Measurements from ENCODE around the gene IL1RAPL1.

Gene IL1RAPL1

DNA sequence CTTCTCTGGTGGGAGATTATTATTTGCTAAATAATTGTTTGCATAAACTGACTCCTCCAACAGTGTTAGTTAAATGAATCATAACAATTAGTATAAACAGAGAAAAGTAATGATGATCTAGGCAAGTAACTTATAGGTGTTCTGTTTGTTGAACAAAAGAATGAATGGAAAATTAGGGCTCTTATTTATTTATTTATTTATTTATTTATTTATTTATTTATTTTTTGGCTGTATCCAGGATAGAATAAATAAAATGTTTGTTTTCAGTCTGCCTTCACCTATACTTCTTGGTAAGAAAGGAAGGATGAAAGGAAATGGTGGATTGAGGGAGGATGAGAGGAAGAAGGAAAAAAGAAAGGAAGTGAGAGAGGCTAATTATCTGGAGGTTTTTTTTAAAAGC, 1066.5 kb downstream of the IL1RAPL1 start:
- DNase-seq (ENCODE audit: low spot score), result no peak

DNA sequence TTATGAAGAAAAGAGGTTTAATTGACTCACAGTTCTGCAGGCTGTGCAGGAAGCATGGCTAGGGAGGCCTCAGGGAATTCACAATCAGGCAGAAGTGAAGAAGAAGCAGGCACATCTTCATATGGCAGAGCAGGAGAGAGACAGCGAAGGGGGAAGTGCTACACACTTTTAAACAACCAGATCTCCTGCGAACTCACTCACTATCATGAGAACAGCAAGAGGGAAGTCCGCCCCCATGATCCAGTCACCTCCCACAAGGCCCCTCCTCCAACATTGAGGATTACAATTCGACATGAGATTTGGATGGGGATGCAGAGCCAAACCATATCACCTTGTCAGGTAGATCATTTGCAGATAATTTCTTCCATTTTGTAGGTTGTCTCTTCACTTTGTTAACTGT, 1072.7 kb downstream of the IL1RAPL1 start:
- no peak for DNase-seq (ENCODE audit: low spot score)

DNA sequence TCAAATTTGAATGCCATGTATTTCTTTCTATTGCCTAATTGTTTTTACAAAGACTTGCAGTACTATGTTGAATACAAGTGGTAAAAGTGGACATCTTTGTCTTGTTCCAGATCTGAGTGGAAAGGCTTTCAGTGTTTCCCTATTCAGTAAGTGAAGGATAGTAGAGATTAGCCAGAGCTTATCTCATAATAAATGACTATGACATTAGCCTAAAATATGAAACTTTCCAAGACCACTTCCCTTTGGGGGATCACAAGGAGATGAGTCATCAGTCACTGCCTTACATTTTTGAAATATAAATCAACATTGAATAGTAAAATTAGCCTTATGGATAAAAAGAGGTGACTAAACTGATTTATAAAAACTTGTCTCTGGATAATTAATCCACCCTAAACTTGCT, 1074.0 kb downstream of the IL1RAPL1 start:
- no peak for DNase-seq (ENCODE audit: low spot score)

DNA sequence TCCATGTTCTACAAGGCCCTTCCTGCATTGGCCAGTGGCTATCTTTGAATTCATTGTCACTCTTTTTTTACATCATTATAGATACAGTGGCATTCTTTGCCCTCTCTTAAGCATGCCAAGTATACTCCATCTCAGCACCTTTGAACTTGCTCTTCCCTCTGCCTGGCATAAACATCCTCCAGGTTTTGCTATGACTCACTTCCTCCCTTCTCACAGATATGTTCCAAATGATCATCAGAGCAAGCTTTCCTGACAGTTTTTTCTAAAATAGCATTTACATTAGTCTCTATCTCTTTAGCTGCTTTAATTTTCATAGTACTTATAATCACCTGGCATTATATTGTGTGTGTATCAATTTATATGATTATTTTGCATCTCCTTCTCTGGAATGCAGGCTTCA, 1074.9 kb downstream of the IL1RAPL1 start:
- no peak for DNase-seq (ENCODE audit: low spot score)

DNA sequence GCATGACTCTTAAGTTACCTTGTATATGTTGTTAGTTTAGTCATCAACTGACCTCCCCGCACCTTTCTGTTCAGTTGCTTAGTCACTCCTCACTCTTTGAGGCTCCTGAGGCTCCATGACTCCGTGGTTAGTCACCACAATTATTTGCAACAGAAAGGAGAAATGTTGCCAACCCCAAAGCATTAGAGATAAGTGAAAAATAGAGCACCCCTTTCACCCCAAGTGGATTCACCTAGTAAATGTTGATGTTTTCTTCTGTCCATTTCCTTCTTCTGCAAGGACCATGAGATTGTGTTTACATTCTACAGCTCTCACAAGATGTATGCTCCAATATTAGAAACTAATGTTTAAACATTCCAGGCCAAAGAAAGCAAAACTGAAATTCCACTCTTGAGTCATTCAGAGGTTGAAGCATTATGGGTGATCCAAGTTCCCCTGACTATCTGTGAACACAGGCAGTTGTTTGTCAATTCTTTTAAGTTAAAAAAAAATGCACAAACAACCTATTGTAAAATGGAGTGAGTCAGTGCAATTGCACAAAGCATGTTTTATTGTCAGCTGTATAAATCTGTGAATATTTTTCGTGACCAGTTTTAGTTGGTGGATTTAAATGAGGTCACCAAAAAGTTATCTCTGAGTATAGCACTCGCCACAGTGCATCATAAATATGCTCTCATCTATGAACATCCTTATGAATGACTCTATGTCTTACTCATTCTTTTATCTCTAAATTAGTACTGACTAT, 1075.7 kb downstream of the IL1RAPL1 start:
- peak; percentile 81 for DNase-seq (ENCODE audit: low spot score)

DNA sequence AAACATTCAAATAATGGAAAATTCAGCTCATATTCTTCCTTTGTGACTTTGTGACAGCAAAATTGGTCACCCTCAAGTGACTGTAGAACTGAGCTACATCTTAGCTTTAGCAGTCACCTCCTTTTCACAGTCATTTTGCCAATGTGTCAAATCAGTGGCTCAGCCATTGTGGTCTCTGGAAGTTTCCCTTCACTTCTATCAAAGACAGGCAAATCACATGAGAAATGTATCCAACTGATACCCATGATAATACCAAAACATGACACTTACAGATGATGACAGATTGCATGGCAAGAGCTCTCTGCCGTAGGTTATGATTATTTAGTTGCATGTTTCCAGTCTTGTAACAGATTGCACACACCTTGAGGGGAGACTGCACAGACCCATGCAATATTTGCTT, 1078.3 kb downstream of the IL1RAPL1 start:
- no peak for DNase-seq (ENCODE audit: low spot score)

DNA sequence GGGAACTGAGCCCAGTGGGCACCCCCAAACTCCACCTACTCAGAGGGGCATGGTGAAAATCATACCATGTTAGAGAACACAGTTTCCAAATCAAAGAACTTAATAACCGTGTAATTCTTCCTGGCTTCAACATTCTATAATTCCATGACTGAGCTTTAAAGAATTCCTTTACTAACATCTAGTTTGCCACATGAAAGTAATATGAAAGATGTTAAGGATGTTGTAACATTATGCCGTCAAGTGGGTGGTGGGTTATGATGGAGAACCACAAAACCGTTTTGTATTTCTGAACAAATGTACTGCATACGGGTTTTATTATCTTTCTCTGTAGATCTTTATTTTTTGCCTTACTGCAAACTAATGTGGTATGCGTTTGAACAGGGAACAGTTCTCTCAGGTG, 1079.1 kb downstream of the IL1RAPL1 start:
- no peak for DNase-seq (ENCODE audit: low spot score)

DNA sequence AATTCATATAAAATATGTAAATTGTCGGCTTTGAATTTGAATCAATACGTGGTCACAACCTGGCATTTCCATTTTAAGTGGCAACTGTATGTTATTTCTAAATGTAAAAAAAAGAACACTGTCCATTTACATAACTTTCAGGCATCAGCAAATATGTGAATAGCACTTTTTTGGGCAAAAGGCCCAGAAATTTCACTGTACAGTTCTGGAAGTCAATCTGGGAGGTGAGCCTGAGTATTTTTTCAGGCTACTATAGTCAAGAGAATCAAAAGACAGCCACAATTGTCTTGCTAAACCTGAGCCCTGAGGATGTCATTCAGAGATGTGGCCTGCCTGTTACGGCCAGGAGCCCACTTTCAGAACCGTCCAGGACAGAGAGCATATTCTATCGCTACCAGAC, 1084.2 kb downstream of the IL1RAPL1 start:
- DNase-seq (ENCODE audit: low spot score), result no peak

DNA sequence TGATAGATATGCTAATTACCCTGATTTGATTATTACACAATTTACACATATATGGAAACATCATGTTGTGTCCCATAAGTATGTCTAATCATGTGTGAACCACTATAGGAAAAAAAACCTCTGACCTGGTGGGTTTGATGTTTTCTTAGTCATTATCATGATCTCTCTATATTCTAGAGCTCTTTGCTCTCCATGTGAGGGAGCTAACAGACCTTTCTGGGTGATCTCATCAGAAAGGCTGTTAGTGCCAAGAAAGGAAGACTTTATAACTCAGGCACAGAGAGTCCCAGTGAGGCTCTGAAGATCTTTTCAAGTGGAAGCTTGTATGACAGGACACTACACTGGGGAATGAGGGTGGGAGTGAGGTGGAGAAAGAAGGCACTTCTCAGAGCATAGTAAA, 1100.4 kb downstream of the IL1RAPL1 start:
- peak; percentile 18 for DNase-seq (ENCODE audit: low spot score)

DNA sequence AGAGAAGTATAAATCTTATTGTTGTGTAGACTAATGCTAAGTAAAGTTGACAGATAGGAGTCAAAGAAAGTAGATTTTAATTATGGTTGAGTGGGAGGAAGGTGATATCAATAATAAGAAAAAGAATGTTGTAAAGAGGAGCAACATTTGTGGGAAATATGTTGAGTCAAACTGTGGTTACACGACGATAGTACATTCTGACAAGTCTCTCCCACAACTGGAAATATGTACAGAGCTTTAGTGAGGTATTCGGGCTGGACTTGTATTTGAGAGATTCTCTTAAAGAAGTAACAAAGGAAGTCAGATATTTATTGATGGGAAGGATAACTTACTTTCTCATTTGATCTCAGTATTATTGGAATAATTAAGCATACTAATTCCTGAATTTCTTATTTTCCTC, 1102.8 kb downstream of the IL1RAPL1 start:
- DNase-seq (ENCODE audit: low spot score), result no peak

DNA sequence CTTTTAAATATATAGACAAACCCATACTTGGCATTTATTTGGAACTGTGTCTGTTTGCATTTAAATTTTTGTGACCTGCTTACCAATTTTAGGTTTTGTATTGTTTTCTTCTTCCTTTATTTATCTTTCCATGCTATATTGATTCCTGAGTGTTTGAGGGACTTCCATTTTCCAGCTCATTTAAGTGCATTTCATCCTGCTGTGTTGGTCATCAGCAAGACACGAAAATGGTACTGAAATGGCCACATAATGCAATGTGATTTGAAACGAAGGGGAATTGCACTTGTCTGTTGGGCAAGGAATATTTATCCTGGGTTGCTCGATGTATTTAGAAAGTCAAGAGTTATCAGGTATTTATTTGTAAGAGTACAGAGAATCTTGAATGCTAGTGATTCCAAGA, 1103.8 kb downstream of the IL1RAPL1 start:
- no peak for DNase-seq (ENCODE audit: low spot score)

DNA sequence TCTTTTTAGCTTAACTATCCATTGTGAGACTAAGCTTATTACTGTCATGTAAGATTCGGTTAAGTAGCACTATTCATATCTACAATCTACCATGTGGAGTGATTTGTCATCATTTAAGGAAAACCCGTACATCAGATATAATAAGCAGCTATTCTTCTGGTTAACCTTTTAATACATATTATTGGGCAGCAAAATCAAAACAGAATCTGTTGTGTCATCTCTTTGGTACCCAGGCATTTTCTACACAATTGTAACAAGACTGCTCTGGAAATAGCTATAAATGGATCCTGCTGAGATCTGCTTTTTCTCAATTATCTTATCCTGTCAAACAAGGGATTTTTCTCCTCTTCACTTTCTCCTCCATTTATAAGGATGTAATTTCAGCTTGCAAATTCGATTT, 1106.7 kb downstream of the IL1RAPL1 start:
- no peak for DNase-seq (ENCODE audit: low spot score)

DNA sequence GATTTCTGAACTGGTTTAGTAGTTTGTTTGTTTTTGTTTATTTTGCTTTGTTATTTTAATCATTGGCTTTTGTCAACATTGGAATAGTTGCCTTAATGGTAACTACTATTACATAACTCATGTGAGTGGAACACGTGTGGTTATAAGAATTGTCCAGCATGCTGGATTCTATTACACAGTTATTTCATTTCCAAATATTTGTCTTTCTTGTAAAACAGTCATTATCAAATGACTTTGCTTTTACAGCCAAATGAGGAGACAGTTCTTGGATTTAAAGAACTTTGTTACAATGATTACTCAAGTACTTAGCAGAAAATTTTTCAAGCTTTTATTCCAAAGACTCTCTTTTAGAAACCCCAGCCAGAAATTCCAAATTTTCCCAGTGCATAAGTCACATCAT, 1112.0 kb downstream of the IL1RAPL1 start:
- no peak for DNase-seq (ENCODE audit: low spot score)

DNA sequence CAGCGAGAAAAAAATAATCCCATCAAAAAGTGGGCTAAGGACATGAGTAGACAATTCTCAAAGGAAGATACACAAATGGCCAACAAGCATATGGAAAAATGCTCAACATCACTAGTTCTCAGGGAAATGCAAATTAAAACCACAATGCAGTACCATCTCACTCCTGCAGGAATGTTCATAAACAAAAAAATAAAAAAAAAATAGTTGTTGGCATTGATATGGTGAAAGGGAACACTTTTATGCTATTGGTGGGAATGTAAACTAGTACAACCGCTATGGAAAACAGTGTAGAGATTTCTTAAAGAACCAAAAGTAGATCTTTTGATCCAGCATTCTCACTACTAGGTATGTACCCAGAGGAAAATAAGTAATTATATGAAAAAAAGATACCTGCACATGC, 1119.8 kb downstream of the IL1RAPL1 start:
- DNase-seq (ENCODE audit: low spot score), result no peak

DNA sequence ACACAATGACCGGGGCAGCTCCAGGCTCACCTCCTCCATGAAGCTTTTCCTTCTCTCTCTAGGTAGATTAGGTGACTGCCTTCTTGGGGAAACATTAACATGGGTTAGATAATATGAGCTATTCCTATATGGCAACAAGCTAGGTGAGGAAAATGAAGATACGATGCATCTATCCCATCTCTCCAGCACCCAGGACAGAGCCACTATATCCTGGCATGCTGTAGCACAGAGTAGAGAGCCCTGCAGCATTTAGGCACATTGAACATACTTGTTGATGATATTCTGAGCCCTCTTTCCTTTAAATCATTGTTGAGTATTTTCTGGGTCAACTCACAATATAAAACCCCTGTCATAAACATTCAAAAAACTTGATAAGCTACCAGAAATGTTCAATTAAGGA, 1133.9 kb downstream of the IL1RAPL1 start:
- no peak for DNase-seq (ENCODE audit: low spot score)

DNA sequence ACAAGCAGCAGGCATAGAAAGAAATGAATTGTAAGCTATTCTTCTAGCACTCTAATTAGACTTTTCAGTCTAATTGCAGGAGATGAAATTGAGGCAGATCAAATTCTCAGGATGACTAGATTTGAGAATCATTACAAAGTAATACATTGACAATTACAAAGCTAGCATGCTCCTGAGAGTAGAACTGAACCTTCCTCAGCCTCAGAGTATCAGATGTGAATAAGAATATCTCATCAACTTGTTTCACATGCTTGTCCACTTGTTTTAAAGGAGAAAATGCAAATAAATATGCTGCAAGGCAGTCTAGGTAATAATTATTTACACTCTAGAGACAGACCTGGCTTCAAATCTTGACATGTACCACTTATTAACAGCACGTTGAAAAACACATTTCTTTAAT, 1137.1 kb downstream of the IL1RAPL1 start:
- no peak for DNase-seq (ENCODE audit: low spot score)

DNA sequence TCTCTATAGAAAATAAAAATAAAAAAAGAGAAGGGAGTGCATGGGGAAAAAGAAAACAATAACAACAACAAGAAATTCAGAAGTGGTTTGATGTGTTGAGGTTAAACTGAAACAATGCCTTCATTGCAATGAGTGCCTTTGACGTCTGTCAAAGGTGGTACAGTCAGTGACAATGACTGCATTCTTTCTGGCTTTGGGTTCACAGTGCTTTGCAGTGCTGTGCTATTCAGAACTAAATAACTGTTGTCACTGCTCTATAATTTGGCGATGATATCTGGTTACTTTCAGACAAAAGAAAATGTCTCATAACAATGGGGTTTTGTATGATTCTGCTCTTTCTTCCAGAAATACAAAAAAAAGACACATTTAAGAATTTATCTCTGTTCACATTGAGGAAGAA, 1139.6 kb downstream of the IL1RAPL1 start:
- DNase-seq (ENCODE audit: low spot score), result peak; percentile 74

DNA sequence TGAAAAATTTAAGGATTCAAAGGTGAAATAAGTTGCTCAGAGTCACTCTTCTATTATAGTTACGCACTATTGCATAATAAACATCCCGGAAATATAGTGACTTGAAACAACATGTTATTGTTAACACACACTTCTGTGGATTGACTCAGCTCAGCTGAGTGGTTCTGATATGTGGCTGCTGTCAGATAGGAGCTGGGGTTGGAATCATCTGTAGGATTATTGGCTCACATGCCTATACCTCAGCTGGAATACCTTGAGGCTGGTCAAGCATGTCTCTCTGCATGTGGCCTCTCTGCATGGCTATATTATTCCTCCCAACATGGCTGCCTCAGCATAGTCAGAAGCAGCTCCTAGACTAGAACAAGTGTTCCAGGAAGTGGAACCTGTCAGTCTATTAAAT, 1141.4 kb downstream of the IL1RAPL1 start:
- DNase-seq (ENCODE audit: low spot score), result no peak

DNA sequence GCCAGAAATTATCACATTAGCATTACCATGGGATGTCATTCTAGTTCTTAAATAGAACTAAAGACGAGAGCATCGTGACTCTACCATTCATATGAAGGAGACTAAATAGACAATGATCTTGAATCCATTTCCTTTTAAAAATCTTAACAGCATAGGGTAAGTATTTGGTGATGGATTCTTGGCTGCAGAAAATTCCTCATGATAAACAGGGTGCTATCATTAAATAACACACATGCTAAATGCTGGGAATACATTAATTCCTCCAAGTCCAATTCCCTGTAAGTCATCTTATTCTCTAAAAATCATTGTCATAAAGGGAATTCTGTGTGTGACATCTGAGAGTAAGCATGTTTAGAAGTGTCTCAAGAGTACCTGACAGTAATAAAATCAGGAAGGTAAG, 1157.7 kb downstream of the IL1RAPL1 start:
- no peak for DNase-seq (ENCODE audit: low spot score)

DNA sequence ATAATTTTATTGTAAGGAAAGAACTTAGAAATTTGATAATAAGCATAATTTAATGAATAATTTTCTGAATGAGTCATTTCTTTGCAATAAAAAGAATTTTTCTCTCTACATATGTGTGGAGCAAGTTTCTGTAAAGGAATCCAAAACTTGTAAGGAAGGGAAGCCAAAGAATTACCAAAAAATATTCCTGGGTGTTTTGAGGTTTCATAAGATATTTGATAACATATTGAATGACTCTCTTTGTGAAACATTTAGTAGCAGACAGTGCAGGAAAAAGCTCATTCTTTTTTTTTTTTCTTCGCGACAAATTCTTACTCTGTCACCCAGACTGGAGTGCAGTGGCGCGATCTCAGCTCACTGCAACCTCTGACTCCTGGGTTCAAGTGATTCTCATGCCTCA, 1159.1 kb downstream of the IL1RAPL1 start:
- DNase-seq (ENCODE audit: low spot score), result no peak

DNA sequence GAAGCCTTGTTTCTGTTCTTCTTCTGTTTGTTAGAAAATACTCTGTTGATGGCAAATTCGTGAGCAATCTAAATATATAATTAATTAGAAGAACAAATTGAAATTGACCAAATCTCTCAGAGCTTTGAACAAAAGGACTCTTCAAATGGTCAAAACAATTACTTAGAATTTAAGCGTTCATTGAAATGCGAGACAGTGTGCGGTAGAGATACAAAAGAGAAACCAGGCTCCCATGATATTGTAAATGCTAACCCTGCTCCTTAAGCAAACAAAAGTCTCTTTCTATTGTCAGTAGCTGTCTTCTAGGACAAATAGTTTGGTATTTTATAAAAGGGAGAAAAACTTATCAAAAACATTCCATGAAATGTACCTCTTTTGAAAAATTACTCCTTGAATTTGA, 1174.8 kb downstream of the IL1RAPL1 start:
- DNase-seq (ENCODE audit: low spot score), result peak; percentile 64

DNA sequence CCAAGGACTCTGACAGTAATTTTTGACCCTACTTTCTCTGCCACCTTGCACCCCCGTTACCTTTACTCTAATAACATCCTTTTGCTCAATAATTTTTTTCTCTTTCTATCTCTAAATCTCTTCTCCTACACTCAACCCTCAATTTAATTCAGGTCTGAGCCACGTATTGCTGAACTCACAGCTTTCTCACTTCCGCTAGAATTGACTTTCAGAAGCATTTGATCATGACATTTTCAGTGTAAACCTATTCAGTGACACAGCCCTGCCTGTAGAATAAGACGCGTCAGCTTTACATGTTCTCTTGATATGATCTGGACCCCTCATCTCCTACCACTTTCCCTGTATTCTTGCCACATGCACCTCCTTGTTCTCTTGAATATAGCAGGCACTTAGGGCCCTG, 1188.6 kb downstream of the IL1RAPL1 start:
- DNase-seq (ENCODE audit: low spot score), result no peak

DNA sequence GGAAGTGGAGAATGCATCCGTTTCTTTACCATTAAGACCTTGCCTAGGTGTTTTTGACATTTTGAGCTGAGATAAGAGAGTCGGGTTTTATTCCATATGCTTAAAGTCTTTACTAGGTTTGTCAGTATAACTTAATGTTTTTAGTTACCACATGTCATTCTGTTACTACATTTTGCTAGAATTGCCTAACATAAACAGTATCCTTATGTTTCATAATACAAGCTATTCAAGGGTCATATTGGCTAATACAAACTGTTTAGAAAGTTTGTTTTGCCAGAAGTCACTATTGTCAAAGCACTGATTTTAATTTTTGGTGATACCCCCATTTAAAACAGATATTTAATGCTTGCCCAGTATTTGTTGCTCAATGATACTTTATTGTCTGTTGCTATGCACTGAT, 1200.4 kb downstream of the IL1RAPL1 start:
- no peak for DNase-seq (ENCODE audit: low spot score)

DNA sequence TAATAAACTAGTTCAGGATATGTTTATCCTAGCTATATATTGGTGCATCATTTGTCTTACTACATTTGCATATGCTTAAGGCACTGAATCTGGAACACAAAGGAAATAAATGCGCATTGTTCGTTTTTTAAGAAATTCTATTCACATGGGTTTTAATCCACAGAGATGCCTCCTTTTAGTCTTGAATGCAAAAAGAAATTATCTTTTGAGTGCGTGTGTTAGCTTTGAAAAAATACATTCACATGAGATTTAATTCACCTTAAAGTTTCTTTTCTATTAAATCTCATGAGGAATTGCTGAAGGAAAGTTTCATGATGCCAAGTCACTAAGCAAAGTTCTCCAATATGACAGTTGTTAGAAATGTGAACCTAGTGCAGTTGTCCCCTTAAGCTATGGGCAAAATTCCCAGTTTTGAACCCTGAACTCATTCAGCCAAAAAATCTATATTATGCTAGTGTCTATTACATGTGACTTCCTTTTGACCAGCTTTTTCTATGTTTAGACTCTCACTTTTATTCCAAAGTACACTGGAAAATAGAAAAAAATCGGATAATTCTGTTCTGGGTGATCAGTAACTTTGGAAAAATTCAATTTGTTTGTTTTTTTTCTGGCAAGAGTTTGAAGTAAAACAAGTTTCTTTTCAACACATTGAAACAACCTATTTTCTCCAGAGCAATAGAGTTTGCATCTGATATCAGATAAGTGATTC, 1201.9 kb downstream of the IL1RAPL1 start:
- no peak for DNase-seq (ENCODE audit: low spot score)

Measured in putamen (tissue), 1 donor.